ENCODE results near the gene DDC. TPM values are rescaled to one million over a fixed set of nuclear protein-coding genes. Genes with fewer than 3 reads are reported as not detected.
"Not testable (repeated sequence)": the region's sequence is repeated elsewhere in the genome, so short reads cannot be mapped to it uniquely, and the experiment has no call there.

The DDC gene
- polyA plus RNA-seq, 1 donor (not counting 4 experiments of a cell fraction or from before 2014, with no cell fraction given), result not detected

DNA sequence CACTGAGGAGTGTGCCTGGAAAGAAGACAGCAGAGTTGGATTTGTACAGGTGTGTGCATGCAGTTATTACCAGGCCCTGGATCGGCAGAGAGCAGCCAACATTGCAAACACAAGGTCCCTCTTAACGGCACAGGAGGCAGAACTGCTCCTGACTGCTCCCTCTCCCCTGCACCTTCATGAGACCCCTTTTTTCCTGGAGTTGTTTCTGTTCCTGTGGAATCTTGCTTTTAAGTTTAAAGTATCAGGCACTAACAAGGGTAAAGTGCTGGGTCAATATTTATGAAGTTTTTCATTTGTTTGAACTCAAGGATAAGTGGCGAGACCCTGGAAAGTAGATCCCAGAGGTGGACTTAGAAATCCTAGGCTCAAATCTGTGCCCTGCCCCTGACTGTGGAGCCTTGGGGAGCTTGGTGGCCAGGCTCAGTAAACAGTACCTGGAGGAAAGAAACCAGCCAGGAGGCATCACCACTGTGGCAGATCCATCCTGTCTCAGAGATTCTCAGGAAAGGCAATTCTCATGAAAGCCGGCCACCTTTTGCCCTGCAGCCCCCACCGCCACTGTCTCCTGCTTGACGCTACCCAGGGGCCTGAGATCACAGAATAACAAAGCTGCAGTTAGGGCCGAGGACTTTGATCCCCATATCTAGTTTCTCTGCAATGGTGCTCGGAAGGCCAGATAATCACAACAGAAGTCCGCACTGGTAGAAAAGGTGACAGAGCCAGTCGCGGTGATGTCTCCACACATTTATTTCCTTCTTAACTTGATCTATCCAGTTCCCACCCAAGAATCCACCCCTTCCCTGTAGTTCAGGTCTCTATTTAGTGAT, 36.7 kb downstream of the DDC start:
- Histone ChIP-seq H3K27ac (ENCODE audit: control insufficient read depth, insufficient read depth, low read length) (no peak overlapping the region), H3K79me2 (ENCODE audit: control insufficient read depth, insufficient read depth, low read length) (no peaks in the 10 kb centered on the region), H3K9me3 (ENCODE audit: control insufficient read depth, low read depth, low read length) (no peaks in the 10 kb centered on the region), H3K9me1 (ENCODE audit: control insufficient read depth, extremely low read depth, insufficient read depth, low read length) (peaks cover 3% of the 10 kb centered on the region), H3K4me2 (ENCODE audit: control insufficient read depth, extremely low read depth, insufficient read depth, low read depth, low read length) (no peak overlapping the region), H2AFZ (ENCODE audit: control insufficient read depth, low read length) (no peak overlapping the region), H3K9ac (ENCODE audit: control insufficient read depth, extremely low read depth, insufficient read depth, low read length) (no peak overlapping the region), H4K20me1 (ENCODE audit: control insufficient read depth, extremely low read depth, insufficient read depth, low read length) (no peaks in the 10 kb centered on the region), H3K36me3 (ENCODE audit: control insufficient read depth in 2 of 2, extremely low read depth in 1 of 2, insufficient read depth in 2 of 2, low read length in 2 of 2) (no peaks in the 10 kb centered on the region), H3K4me1 (ENCODE audit: control insufficient read depth, extremely low read depth, insufficient read depth, low read length) (peaks cover 21% of the 10 kb centered on the region), H3K4me3 (ENCODE audit: control insufficient read depth in 2 of 3, extremely low read depth in 1 of 3, insufficient read depth in 2 of 3, low read depth in 1 of 3, low read length in 3 of 3) (no peak overlapping the region), H3K27me3 (ENCODE audit: control insufficient read depth, extremely low read depth, insufficient read depth, low read length) (no peaks in the 10 kb centered on the region)
- dilution Hi-C loops (cut with MboI; ENCODE audit: extremely low pct_ligation_motif_present, low sequenced_read_pairs), result no loop called here
- DNase-seq (ENCODE audit: low read depth, low spot score), result no peak
- TF ChIP-seq, protein P1, sequence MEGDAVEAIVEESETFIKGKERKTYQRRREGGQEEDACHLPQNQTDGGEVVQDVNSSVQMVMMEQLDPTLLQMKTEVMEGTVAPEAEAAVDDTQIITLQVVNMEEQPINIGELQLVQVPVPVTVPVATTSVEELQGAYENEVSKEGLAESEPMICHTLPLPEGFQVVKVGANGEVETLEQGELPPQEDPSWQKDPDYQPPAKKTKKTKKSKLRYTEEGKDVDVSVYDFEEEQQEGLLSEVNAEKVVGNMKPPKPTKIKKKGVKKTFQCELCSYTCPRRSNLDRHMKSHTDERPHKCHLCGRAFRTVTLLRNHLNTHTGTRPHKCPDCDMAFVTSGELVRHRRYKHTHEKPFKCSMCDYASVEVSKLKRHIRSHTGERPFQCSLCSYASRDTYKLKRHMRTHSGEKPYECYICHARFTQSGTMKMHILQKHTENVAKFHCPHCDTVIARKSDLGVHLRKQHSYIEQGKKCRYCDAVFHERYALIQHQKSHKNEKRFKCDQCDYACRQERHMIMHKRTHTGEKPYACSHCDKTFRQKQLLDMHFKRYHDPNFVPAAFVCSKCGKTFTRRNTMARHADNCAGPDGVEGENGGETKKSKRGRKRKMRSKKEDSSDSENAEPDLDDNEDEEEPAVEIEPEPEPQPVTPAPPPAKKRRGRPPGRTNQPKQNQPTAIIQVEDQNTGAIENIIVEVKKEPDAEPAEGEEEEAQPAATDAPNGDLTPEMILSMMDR (optimal IDR thresholded peaks at IDR 0.05 in 1 of 3, IDR thresholded peaks at IDR 0.05 in 1 of 3, conservative IDR thresholded peaks at IDR 0.05 in 1 of 3; ENCODE audit: extremely low read depth in 1 of 3, insufficient read depth in 2 of 3, low read length in 3 of 3), result no peak
- FAIRE-seq, result no peak

DNA sequence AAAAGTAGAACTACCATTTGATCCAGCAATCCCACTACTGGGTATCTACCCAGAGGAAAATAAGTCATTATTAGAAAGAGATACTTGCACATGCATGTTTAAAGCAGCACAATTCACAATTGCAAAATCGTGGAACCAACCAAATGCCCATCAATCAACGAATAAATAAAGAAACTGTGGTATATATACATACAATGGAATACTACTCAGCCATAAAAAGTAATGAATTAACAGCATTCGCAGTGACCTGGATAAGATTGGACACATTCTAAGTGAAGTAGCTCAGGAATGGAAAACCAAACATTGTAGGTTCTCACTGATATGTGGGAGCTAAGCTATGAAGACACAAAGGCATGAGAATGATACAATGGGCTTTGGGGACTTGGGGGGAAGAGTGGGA, 45.9 kb downstream of the DDC start:
- H3K9me1 ChIP-seq (ENCODE audit: control insufficient read depth, extremely low read depth, insufficient read depth, low read length); H3K9ac ChIP-seq (ENCODE audit: control insufficient read depth, extremely low read depth, insufficient read depth, low read length); H3K36me3 ChIP-seq (ENCODE audit: control insufficient read depth in 2 of 2, extremely low read depth in 1 of 2, insufficient read depth in 2 of 2, low read length in 2 of 2); dilution Hi-C loops (cut with MboI; ENCODE audit: extremely low pct_ligation_motif_present, low sequenced_read_pairs); H3K4me3 ChIP-seq (ENCODE audit: control insufficient read depth in 2 of 3, extremely low read depth in 1 of 3, insufficient read depth in 2 of 3, low read depth in 1 of 3, low read length in 3 of 3); FAIRE-seq; H3K27ac ChIP-seq (ENCODE audit: control insufficient read depth, insufficient read depth, low read length); H4K20me1 ChIP-seq (ENCODE audit: control insufficient read depth, extremely low read depth, insufficient read depth, low read length); H3K9me3 ChIP-seq (ENCODE audit: control insufficient read depth, low read depth, low read length); DNase-seq (ENCODE audit: low read depth, low spot score); H3K4me1 ChIP-seq (ENCODE audit: control insufficient read depth, extremely low read depth, insufficient read depth, low read length); H3K27me3 ChIP-seq (ENCODE audit: control insufficient read depth, extremely low read depth, insufficient read depth, low read length); H3K4me2 ChIP-seq (ENCODE audit: control insufficient read depth, extremely low read depth, insufficient read depth, low read depth, low read length); H2AFZ ChIP-seq (ENCODE audit: control insufficient read depth, low read length); H3K79me2 ChIP-seq (ENCODE audit: control insufficient read depth, insufficient read depth, low read length): not testable (repeated sequence)

Data from keratinocyte (primary cell).